ENCODE measurements around the gene ARAP1. TPM values are rescaled to one million over a fixed set of nuclear protein-coding genes. Genes with fewer than 3 reads are reported as not detected.

The ARAP1 gene
- total and polyA plus RNA-seq, 7 experiments from 2014 or later, result 30.4 to 317 (median 132) TPM

DNA sequence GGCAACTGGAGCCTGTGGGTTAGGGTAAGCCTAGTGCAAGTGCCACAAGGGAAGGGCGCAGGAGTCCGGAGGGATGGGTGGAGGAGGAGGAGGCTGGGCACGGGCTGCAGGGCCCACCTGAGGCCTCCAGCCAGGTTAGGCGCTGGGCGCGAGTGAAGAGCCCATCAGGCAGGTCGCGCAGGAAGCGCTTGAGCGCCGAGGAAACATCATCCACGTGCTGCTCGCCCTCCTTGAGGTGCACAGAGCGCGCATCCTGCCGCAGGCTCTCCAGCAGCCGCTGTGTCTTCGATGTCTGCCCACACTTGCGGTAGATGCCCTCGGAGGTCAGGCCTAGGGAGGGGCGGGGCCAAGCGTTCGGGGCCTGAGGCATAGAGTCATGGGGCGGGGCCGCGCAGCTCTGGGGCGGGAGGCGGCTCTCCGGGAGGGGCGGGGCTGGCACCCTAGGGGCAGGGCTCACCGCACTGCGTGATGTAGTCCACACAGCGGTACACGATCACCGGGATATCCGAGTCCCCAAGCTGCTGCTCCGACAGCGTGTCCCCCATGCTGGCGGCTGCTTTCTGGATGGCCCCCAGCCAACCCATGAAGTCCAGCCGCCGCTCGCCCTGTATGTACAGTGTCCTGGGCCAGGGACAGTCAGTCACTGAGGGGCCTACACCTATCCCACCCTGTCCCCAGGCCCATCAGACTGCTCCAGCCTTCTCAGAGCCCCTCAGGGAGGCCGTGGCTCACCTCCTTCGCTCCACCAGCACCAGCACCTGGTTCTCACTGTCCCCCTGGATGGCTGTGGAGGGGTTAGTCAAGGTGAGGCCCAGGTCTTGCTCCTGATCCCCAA, 55.1 kb downstream of the ARAP1 start:
- DNase-seq (no peak), ATAC-seq (peak; percentile 46)
- Histone ChIP-seq H3K27ac (ENCODE audit: low read depth, low read length) (no peak overlapping the region), H3K4me1 (ENCODE audit: control insufficient read depth in 2 of 2, insufficient read depth in 2 of 2, low read length in 2 of 2) (no peaks in the 10 kb centered on the region), H3K27me3 (ENCODE audit: control insufficient read depth in 2 of 2, insufficient read depth in 2 of 2, low read length in 2 of 2) (no peaks in the 10 kb centered on the region), H3K4me3 (ENCODE audit: low read length) (no peak overlapping the region), H3K9me3 (ENCODE audit: control insufficient read depth in 2 of 3, low read length in 3 of 3) (no peaks in the 10 kb centered on the region), H3K36me3 (ENCODE audit: control insufficient read depth in 2 of 3, insufficient read depth in 3 of 3, low read length in 3 of 3) (peaks cover 28 to 100% (median 37%) of the 10 kb centered on the region in 3 experiments)
- H3K27me3 Mint-ChIP-seq, result no peaks in the 10 kb centered on the region
- intact Hi-C loops (cut with micrococcal nuclease), result no loop called here
- H3K9me3 Mint-ChIP-seq, result no peaks in the 10 kb centered on the region
- peaks cover 0 to 14% (median 4%) of the 10 kb centered on the region in 7 donors for H3K4me1 Mint-ChIP-seq
- H3K4me3 Mint-ChIP-seq, result no peak overlapping the region
- CTCF ChIA-PET, result no interaction called here
- H3K27ac Mint-ChIP-seq, result no peak overlapping the region
- POLR2A ChIA-PET, result no interaction called here
- H3K36me3 Mint-ChIP-seq, result peaks cover 11 to 45% (median 27%) of the 10 kb centered on the region in 5 donors

DNA sequence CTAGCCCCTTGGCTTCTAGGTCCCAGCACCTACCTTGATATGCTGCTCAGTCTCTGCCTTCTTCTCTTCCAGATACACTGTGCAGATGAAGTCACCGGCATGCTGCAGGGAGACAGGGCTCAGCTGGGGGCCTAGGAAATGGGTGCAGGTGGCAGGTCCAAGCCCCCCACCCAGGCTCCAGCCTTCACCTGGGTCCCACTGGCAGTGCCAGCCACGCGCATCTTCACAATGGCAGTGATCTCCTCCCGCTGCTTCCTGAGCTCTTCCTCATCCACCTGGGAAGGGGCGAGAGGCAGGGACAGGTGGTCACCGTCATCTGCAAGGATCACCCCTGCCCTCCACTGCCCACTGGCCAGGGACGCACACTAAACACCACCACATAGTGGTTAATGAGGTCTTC, 56.9 kb downstream of the ARAP1 start:
- CTCF ChIA-PET, result no interaction called here
- peak overlapping the region in 1 of 9 donors; percentile 51 for H3K27ac Mint-ChIP-seq

DNA sequence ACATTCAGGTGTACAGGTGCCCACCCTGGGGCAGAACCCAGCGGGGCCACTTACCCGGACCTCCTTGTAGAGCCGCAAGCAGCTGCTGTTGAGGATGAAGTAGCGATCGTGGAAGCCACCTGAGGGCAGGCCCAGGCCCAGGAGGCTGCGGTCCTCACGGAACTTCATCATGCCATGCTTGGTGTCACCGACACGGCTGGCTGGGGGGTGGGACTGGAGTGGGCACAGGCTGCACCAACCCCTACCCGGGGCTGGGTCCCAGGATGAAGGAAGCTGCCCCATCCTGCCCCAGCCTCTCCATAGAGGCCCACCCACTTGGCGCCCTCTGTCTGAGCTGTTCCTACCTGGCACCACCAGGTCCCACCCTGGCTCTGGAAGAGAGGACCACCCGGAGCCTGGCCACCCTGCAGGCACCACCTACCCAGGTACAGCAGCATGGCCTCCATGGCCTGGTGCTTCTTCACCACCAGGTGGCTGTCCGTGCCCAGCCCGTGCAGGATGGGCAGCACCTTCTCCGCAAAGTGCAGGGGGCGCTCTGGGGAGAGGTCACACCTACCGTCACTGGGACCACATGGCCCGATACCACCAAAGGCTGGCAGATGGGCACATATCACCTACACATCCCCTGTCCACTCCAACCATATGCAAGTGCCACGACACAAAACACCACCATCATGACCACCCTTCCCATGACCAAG, 58.8 kb downstream of the ARAP1 start:
- ChIA-PET POLR2A (no interaction called here), CTCF (interaction anchor here (0.6 kb wide), 1 partner anchor 10 kb away, joined by 4 read pairs; no protein-coding TSS in a partner anchor)
- H3K27ac ChIP-seq (ENCODE audit: low read depth, low read length), result no peak overlapping the region
- no peak overlapping the region for H3K4me3 ChIP-seq (ENCODE audit: low read length)
- H3K4me1 Mint-ChIP-seq, result peaks cover 0 to 12% (median 4%) of the 10 kb centered on the region in 7 donors
- intact Hi-C loops (cut with micrococcal nuclease), result no loop called here
- H3K27ac Mint-ChIP-seq, result no peak overlapping the region
- no peaks in the 10 kb centered on the region for H3K27me3 Mint-ChIP-seq
- peaks cover 6 to 48% (median 18%) of the 10 kb centered on the region in 5 donors for H3K36me3 Mint-ChIP-seq
- H3K27me3 ChIP-seq (ENCODE audit: control insufficient read depth in 2 of 2, insufficient read depth in 2 of 2, low read length in 2 of 2), result no peaks in the 10 kb centered on the region
- H3K36me3 ChIP-seq (ENCODE audit: control insufficient read depth in 2 of 3, insufficient read depth in 3 of 3, low read length in 3 of 3), result peaks cover 17 to 100% (median 31%) of the 10 kb centered on the region in 3 experiments
- H3K4me1 ChIP-seq (ENCODE audit: control insufficient read depth in 2 of 2, insufficient read depth in 2 of 2, low read length in 2 of 2), result no peaks in the 10 kb centered on the region
- ATAC-seq (no peak), DNase-seq (no peak)
- no peaks in the 10 kb centered on the region for H3K9me3 ChIP-seq (ENCODE audit: control insufficient read depth in 2 of 3, low read length in 3 of 3)
- H3K4me3 Mint-ChIP-seq, result no peak overlapping the region
- no peaks in the 10 kb centered on the region for H3K9me3 Mint-ChIP-seq

More for the DNA sequence above, 56.9 kb downstream of the ARAP1 start:
- H3K9me3 Mint-ChIP-seq, result no peaks in the 10 kb centered on the region
- no peaks in the 10 kb centered on the region for H3K27me3 ChIP-seq (ENCODE audit: control insufficient read depth in 2 of 2, insufficient read depth in 2 of 2, low read length in 2 of 2)
- no peak overlapping the region for H3K27ac ChIP-seq (ENCODE audit: low read depth, low read length)
- peaks cover 28 to 100% (median 37%) of the 10 kb centered on the region in 3 experiments for H3K36me3 ChIP-seq (ENCODE audit: control insufficient read depth in 2 of 3, insufficient read depth in 3 of 3, low read length in 3 of 3)
- no peak overlapping the region for H3K4me3 ChIP-seq (ENCODE audit: low read length)
- H3K4me1 ChIP-seq (ENCODE audit: control insufficient read depth in 2 of 2, insufficient read depth in 2 of 2, low read length in 2 of 2), result no peaks in the 10 kb centered on the region
- no peak overlapping the region for H3K4me3 Mint-ChIP-seq
- intact Hi-C loops (cut with micrococcal nuclease), result no loop called here
- DNase-seq (no peak), ATAC-seq (no peak)
- peaks cover 11 to 46% (median 21%) of the 10 kb centered on the region in 5 donors for H3K36me3 Mint-ChIP-seq
- POLR2A ChIA-PET, result no interaction called here
- no peaks in the 10 kb centered on the region for H3K27me3 Mint-ChIP-seq
- no peaks in the 10 kb centered on the region for H3K9me3 ChIP-seq (ENCODE audit: control insufficient read depth in 2 of 3, low read length in 3 of 3)
- H3K4me1 Mint-ChIP-seq, result peaks cover 0 to 14% (median 4%) of the 10 kb centered on the region in 7 donors

DNA sequence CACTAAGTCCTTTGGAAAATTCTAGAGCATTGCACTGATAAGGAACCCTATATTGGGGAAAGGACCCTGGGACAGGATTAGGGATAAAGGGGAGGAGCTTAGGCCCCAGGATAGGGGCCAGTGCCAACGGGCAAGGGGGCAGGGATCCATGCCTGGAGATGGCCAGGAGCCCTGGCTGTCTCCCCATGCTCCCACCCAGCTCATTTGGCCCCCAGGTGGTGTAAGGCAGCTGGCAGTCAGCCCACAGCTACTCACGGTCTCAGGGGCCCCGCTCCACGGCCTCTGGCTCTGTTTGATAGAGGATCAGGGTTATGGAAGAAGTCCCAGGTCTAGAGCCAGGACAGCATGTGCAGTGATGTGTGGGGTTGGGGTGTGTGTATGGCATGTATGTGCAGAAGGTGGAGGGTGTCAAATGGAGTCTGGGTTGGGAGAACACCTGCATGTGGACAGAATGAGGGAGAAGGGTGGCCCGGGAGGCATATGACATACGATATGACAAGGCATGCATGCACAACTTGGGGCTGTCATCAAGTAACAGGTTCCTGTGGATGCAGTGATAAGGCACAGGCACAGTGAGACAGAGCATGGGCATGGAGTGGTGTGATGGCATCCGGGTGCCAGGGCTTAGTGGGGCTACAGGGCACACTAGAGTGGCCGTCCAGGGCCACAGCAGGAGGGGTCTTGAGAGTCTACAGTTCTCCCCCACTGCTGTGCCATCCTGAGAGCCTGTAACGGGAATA, 59.5 kb downstream of the ARAP1 start:
- intact Hi-C loops (cut with micrococcal nuclease), result no loop called here
- DNase-seq, result no peak
- ChIA-PET CTCF (no interaction called here), POLR2A (no interaction called here)
- ATAC-seq, result no peak
- Mint-ChIP-seq H3K4me1 (peaks cover 0 to 16% (median 4%) of the 10 kb centered on the region in 7 donors), H3K9me3 (no peaks in the 10 kb centered on the region), H3K36me3 (peaks cover 6 to 49% (median 18%) of the 10 kb centered on the region in 5 donors), H3K4me3 (no peak overlapping the region), H3K27me3 (no peaks in the 10 kb centered on the region), H3K27ac (peak overlapping the region in 4 of 9 donors; percentile 8 to 67 (median 47))
- Histone ChIP-seq H3K9me3 (ENCODE audit: control insufficient read depth in 2 of 3, low read length in 3 of 3) (no peaks in the 10 kb centered on the region), H3K4me1 (ENCODE audit: control insufficient read depth in 2 of 2, insufficient read depth in 2 of 2, low read length in 2 of 2) (no peaks in the 10 kb centered on the region), H3K36me3 (ENCODE audit: control insufficient read depth in 2 of 3, insufficient read depth in 3 of 3, low read length in 3 of 3) (peaks cover 13 to 100% (median 31%) of the 10 kb centered on the region in 3 experiments), H3K4me3 (ENCODE audit: low read length) (no peak overlapping the region), H3K27ac (ENCODE audit: low read depth, low read length) (no peak overlapping the region), H3K27me3 (ENCODE audit: control insufficient read depth in 2 of 2, insufficient read depth in 2 of 2, low read length in 2 of 2) (no peaks in the 10 kb centered on the region)

DNA sequence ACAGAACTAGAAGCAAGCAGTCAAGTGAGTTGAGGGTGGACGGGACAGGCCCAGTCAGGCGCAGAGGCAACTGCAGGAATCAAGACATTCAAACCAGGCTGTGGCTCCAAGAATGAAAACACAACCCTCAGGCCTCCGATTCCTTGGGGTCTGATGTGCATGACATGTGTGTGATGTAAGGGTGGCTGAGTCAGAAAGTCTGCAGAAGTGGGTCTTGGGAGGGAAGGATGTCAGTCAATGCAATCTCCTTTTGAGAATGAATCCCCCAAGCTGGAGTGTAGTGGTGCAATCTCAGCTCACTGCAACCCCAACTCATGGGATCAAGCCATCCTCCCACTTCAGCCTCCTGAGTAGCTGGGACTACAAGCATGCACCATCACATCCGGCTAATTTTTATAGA, 62.0 kb downstream of the ARAP1 start:
- Histone ChIP-seq H3K4me3 (ENCODE audit: low read length) (no peak overlapping the region), H3K27me3 (ENCODE audit: control insufficient read depth in 2 of 2, insufficient read depth in 2 of 2, low read length in 2 of 2) (no peaks in the 10 kb centered on the region), H3K9me3 (ENCODE audit: control insufficient read depth in 2 of 3, low read length in 3 of 3) (no peaks in the 10 kb centered on the region), H3K4me1 (ENCODE audit: control insufficient read depth in 2 of 2, insufficient read depth in 2 of 2, low read length in 2 of 2) (no peaks in the 10 kb centered on the region), H3K36me3 (ENCODE audit: control insufficient read depth in 2 of 3, insufficient read depth in 3 of 3, low read length in 3 of 3) (peaks cover 10 to 100% (median 18%) of the 10 kb centered on the region in 3 experiments), H3K27ac (ENCODE audit: low read depth, low read length) (no peak overlapping the region)
- Mint-ChIP-seq H3K27me3 (no peaks in the 10 kb centered on the region), H3K4me3 (no peak overlapping the region), H3K9me3 (no peaks in the 10 kb centered on the region), H3K4me1 (peaks cover 10 to 41% (median 16%) of the 10 kb centered on the region in 7 donors), H3K36me3 (peaks cover 6 to 46% (median 23%) of the 10 kb centered on the region in 5 donors), H3K27ac (peak overlapping the region in 6 of 9 donors; percentile 6 to 85 (median 62))
- DNase-seq, result no peak
- POLR2A ChIA-PET, result no interaction called here
- intact Hi-C loops (cut with micrococcal nuclease), result no loop called here
- CTCF ChIA-PET, result no interaction called here
- no peak for ATAC-seq

DNA sequence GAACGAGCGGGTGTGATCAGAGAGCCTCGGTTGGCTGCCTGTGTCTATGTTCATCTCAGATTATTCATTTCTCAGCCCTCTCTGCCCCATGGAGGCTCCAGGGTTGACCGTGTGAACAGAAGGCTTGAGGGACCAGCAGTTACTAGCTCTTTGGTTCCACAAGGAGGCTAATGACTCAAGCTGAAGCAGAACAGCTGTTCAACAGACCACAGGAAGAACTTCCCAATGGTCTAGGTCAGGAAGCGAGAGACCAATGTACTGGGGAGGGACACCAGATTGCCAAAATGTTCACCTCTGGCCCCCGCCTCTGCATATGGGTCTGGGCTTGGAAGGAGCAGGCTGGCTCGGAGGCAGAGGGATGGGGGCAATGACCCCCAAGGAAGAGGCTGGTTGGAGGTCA, 63.3 kb downstream of the ARAP1 start:
- peak overlapping the region in 2 of 9 donors; percentile 61 to 71 for H3K27ac Mint-ChIP-seq
- no peak for ATAC-seq
- peaks cover 0 to 98% (median 12%) of the 10 kb centered on the region in 3 experiments for H3K36me3 ChIP-seq (ENCODE audit: control insufficient read depth in 2 of 3, insufficient read depth in 3 of 3, low read length in 3 of 3)
- H3K4me1 Mint-ChIP-seq, result peaks cover 7 to 45% (median 11%) of the 10 kb centered on the region in 7 donors
- no peaks in the 10 kb centered on the region for H3K27me3 ChIP-seq (ENCODE audit: control insufficient read depth in 2 of 2, insufficient read depth in 2 of 2, low read length in 2 of 2)
- CTCF ChIA-PET, result no interaction called here
- H3K9me3 ChIP-seq (ENCODE audit: control insufficient read depth in 2 of 3, low read length in 3 of 3), result no peaks in the 10 kb centered on the region
- H3K4me3 ChIP-seq (ENCODE audit: low read length), result no peak overlapping the region
- POLR2A ChIA-PET, result no interaction called here
- H3K4me1 ChIP-seq (ENCODE audit: control insufficient read depth in 2 of 2, insufficient read depth in 2 of 2, low read length in 2 of 2), result no peaks in the 10 kb centered on the region
- no peaks in the 10 kb centered on the region for H3K9me3 Mint-ChIP-seq
- peaks cover 0 to 37% (median 15%) of the 10 kb centered on the region in 5 donors for H3K36me3 Mint-ChIP-seq
- H3K27me3 Mint-ChIP-seq, result no peaks in the 10 kb centered on the region
- intact Hi-C loops (cut with micrococcal nuclease), result loop anchor here in 1 of 2 donors (5.0 kb wide), 1 partner anchor 553 kb away; no protein-coding TSS in a partner anchor
- DNase-seq, result no peak
- H3K4me3 Mint-ChIP-seq, result no peak overlapping the region
- H3K27ac ChIP-seq (ENCODE audit: low read depth, low read length), result no peak overlapping the region
